HEK293T (cell line): ENCODE measurements around the gene FADS3.

Experiments
- CTCF ChIA-PET: fragments of 350-600 bp; formaldehyde crosslinking; extraction: SDS; loops from one replicate; lab custom pipeline; 2021; ENCODE audit warnings: antibody characterized with exemption, inconsistent platforms; lab: Yijun Ruan, JAX
- POLR2A ChIA-PET: fragments of 350-600 bp; formaldehyde crosslinking; extraction: SDS; loops from one replicate; lab custom pipeline; 2020; ENCODE audit warnings: antibody characterized with exemption, inconsistent platforms; lab: Yijun Ruan, JAX
- DNase-seq: peaks from one replicate; pipeline ENCODE4 v3.0.0; 2012; ENCODE audit warnings: mixed read lengths; ENCODE audit errors: extremely low spot score
- ARNT ChIP-seq: fragments of 450-650 bp; IDR thresholded peaks from 2 replicates; pipeline ENCODE4 v1.6.1; 2017; ENCODE audit warnings: mild to moderate bottlenecking
- BHLHE40 ChIP-seq: fragments of 450-650 bp; IDR thresholded peaks from 2 replicates; pipeline ENCODE4 v1.6.1; 2016; ENCODE audit warnings: mild to moderate bottlenecking, moderate library complexity, borderline replicate concordance
- CTBP1 ChIP-seq: fragments of 450-650 bp; IDR thresholded peaks from 2 replicates; pipeline ENCODE4 v1.6.1; 2016; ENCODE audit warnings: borderline replicate concordance
- ELF4 ChIP-seq: fragments of 450-650 bp; IDR thresholded peaks from 2 replicates; pipeline ENCODE4 v1.6.1; 2017; ENCODE audit warnings: antibody characterized with exemption
- FOXA1 ChIP-seq: fragments of 450-650 bp; IDR thresholded peaks from 2 replicates; pipeline ENCODE4 v1.6.1; 2016; ENCODE audit warnings: mild to moderate bottlenecking
- FOXK2 ChIP-seq: fragments of 450-650 bp; IDR thresholded peaks from 2 replicates; pipeline ENCODE4 v1.6.1; 2016; ENCODE audit warnings: mild to moderate bottlenecking
- FOXM1 ChIP-seq: fragments of 450-650 bp; IDR thresholded peaks from 2 replicates; pipeline ENCODE4 v1.6.1; 2017; ENCODE audit warnings: mild to moderate bottlenecking, borderline replicate concordance
- HDGF ChIP-seq: fragments of 450-650 bp; IDR thresholded peaks from 2 replicates; pipeline ENCODE4 v1.6.1; 2017; ENCODE audit warnings: antibody characterized with exemption, borderline replicate concordance
- L3MBTL2 ChIP-seq: fragments of 450-650 bp; conservative IDR thresholded peaks from 2 replicates; pipeline ENCODE4 v1.6.1; 2016; ENCODE audit warnings: mild to moderate bottlenecking
- LEF1 ChIP-seq: fragments of 450-650 bp; IDR thresholded peaks from 2 replicates; pipeline ENCODE4 v1.6.1; 2017; ENCODE audit warnings: mild to moderate bottlenecking, borderline replicate concordance
- NFRKB ChIP-seq: fragments of 450-650 bp; IDR thresholded peaks from 2 replicates; pipeline ENCODE4 v1.6.1; 2016; ENCODE audit warnings: mild to moderate bottlenecking, moderate library complexity
- SP1 ChIP-seq: fragments of 450-650 bp; IDR thresholded peaks from 2 replicates; pipeline ENCODE4 v1.6.1; 2017
- SUZ12 ChIP-seq: fragments of 450-650 bp; IDR thresholded peaks from 2 replicates; pipeline ENCODE4 v1.6.1; 2016; ENCODE audit warnings: mild to moderate bottlenecking
- TARDBP ChIP-seq: fragments of 450-650 bp; IDR thresholded peaks from 2 replicates; pipeline ENCODE4 v1.6.1; 2016
- ZNF384 ChIP-seq: fragments of 450-650 bp; IDR thresholded peaks from 2 replicates; pipeline ENCODE4 v1.6.1; 2016
- TF ChIP-seq, protein P1 (sequence below): fragments of 450-650 bp; IDR thresholded peaks from 2 replicates; pipeline ENCODE4 v1.6.1; 2016

Gene FADS3

DNA sequence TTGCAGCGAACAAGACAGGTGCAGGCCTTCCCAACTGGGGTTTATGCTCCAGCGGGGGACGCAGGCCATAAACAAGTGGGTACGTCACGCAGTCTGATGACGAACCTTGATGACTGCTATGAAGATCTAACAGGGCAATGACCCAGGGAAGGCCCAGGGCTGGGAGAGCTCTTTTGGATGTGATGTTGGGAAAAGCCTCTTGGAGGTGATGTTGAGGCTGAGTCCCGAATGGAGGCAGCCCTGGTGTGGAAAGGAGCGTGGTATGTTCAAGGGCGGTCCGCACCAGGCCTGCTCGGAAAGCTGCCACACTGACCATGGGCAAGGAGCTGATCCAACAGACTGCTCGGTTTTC, 57.4 kb downstream of the FADS3 start:
- ChIA-PET CTCF (no interaction called here), POLR2A (interaction anchor here (1.0 to 1.6 kb wide), 3 partner anchors 17 to 42 kb away, joined by 3 read pairs; partner anchors contain the start of genes FADS1, FEN1 and TMEM258)
- no peak for DNase-seq
- TF ChIP-seq SP1, result no peak
- no peak for TF ChIP-seq LEF1
- TF ChIP-seq, protein P1, sequence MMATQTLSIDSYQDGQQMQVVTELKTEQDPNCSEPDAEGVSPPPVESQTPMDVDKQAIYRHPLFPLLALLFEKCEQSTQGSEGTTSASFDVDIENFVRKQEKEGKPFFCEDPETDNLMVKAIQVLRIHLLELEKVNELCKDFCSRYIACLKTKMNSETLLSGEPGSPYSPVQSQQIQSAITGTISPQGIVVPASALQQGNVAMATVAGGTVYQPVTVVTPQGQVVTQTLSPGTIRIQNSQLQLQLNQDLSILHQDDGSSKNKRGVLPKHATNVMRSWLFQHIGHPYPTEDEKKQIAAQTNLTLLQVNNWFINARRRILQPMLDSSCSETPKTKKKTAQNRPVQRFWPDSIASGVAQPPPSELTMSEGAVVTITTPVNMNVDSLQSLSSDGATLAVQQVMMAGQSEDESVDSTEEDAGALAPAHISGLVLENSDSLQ, result no peak
- TF ChIP-seq BHLHE40, result no peak
- no peak for TF ChIP-seq CTBP1
- no peak for TF ChIP-seq FOXK2
- TF ChIP-seq FOXM1, result no peak
- no peak for TF ChIP-seq ZNF384
- TF ChIP-seq SUZ12, result no peak
- no peak for TF ChIP-seq FOXA1
- TF ChIP-seq ARNT, result no peak
- TF ChIP-seq TARDBP, result no peak
- no peak for TF ChIP-seq NFRKB
- TF ChIP-seq HDGF, result no peak
- no peak for TF ChIP-seq ELF4

DNA sequence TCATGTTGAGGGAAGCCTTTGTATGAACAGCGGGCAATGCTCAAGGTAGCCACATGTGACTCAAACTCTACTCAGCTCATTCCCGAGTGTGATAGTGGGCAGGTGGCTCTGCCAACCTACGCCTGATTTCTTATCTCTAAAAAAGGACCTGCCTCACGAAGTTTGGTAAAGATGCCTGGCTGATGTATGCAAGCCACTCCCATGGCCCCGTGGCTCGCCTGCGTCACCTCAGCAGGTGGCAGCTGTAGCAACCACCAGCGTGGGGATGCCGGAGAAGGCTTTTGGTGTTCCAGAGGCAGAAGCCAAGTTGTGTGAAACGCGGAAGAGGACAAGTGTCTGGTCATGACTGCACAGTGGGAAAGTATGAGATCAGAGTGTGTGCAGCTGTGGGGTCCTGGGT, 57.9 kb downstream of the FADS3 start:
- ChIA-PET CTCF (no interaction called here), POLR2A (interaction anchor here (1.6 kb wide), 2 partner anchors 37 to 41 kb away, joined by 3 read pairs; partner anchors contain the start of genes FEN1 and TMEM258)
- no peak for DNase-seq
- TF ChIP-seq FOXA1 (no peak), CTBP1 (no peak), L3MBTL2 (no peak), SUZ12 (no peak), NFRKB (no peak), SP1 (no peak), ZNF384 (no peak), FOXK2 (no peak), FOXM1 (no peak), TARDBP (no peak), BHLHE40 (no peak), ARNT (no peak), LEF1 (no peak), HDGF (no peak), ELF4 (no peak)
- TF ChIP-seq, protein P1, result no peak

DNA sequence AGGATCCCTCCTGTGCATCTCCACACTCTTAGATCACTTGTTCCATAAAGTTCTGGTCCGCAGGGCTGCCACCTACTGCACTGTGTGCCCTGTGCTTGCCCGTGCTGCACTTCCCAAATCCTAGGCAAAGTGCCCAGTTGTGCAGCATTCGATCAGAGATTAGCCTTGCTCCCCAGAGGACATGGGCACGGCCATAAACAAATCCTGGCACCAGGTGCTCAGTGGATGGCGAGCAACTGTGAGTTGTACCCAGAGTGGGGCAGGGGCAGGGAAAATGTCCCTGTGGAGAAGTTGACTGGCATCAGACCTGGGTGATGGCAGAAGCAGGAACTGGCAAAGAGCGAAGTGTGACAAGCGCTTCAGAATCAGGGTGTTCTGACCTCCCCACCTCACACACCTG, 58.6 kb downstream of the FADS3 start:
- ChIA-PET POLR2A (interaction anchor here (1.6 kb wide), 1 partner anchor 37 kb away, joined by 3 read pairs; no protein-coding TSS in a partner anchor), CTCF (no interaction called here)
- no peak for TF ChIP-seq BHLHE40
- TF ChIP-seq ZNF384, result no peak
- TF ChIP-seq SP1, result no peak
- no peak for TF ChIP-seq ARNT
- no peak for TF ChIP-seq SUZ12
- TF ChIP-seq FOXK2, result no peak
- TF ChIP-seq, protein P1, result no peak
- no peak for TF ChIP-seq FOXA1
- no peak for TF ChIP-seq L3MBTL2
- no peak for TF ChIP-seq ELF4
- TF ChIP-seq TARDBP, result no peak
- no peak for TF ChIP-seq HDGF
- TF ChIP-seq FOXM1, result no peak
- TF ChIP-seq CTBP1, result no peak
- no peak for TF ChIP-seq NFRKB
- no peak for TF ChIP-seq LEF1
- no peak for DNase-seq

DNA sequence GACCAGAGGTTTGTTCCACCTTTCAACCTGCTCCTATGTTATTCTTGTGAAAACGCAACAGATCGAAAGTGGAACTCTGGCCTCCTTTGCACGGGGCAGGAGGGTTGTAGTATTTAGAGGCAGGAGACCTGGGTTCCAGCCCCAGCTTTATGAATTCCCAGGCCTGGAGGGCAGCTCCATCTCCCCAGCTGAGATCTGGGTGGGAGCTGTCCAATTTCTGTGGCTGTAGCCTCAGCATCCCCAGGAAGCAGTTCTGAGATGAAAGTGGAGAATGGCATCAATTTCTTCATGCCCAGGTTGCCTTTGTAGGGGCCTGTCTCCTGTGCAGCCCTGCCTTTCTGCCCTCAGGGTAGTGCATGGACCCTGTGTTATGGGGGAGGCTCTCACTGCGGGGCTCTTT, 59.1 kb downstream of the FADS3 start:
- no peak for TF ChIP-seq SP1
- TF ChIP-seq ARNT, result no peak
- TF ChIP-seq ELF4, result no peak
- TF ChIP-seq SUZ12, result no peak
- no peak for TF ChIP-seq HDGF
- TF ChIP-seq, protein P1, result no peak
- TF ChIP-seq NFRKB, result no peak
- no peak for TF ChIP-seq CTBP1
- no peak for TF ChIP-seq BHLHE40
- no peak for TF ChIP-seq ZNF384
- TF ChIP-seq FOXM1, result no peak
- no peak for TF ChIP-seq FOXA1
- ChIA-PET CTCF (no interaction called here), POLR2A (no interaction called here)
- DNase-seq, result no peak

DNA sequence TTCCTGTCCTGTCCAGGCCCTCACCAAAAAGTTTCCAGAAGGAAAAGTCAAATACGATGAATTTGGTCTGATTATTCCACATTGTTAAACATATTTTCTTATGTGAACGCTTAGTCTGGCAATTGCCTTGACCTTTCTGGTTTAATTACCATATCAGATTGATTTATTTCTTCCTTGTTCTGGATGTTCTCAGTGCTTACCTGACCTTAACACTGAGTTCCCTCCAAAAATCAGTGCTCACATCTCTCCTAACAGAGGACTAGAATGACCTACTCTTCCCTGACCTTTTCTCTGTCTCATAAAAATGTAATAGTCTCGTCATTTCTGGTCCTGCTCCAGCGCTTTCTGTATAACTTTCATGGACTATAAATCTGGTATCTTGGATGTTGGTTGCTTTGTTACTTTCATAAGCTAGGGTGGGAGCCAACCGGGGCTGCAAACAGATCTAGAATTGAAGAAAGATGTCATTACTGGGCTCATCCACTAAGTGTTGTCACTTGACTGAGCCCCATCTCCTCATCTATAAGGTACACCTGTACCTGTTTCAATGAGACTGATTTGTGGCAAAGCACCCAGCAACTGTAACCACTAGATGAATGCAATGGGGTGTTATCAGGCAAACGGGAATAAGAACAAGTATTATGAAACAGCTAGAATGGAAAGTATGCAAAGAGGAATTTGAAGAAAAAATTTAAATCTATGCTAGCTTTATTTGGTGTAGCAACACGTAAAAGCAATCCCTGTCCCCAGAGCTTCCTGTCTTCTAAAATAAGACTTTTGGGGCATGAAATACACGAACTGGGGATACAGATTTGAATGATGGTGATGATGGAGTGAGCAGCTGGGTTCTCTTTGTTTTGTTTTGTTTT, 60.9 kb downstream of the FADS3 start:
- ChIA-PET POLR2A (no interaction called here), CTCF (no interaction called here)
- TF ChIP-seq LEF1 (no peak), FOXM1 (no peak), SP1 (no peak)
- no peak for DNase-seq
